Activated naive CD4-positive, alpha-beta T cell treated with Interleukin-2 at 50 U/mL for 16 hours (primary cell): ENCODE results near the gene COL4A2.

Experiments
- DNase-seq: peaks from one replicate; pipeline ENCODE4 v3.0.0-alpha.2; 2020

Gene COL4A2

GRCh38 chr13:110291286-110291685 is 15.8 kb upstream of the COL4A2 start:
- no peak for DNase-seq

- no peak for DNase-seq
Measured at GRCh38 chr13:110293037-110293436, 14.0 kb upstream of the COL4A2 start.

GRCh38 chr13:110293649-110294048 is 13.4 kb upstream of the COL4A2 start:
- DNase-seq, result no peak

- DNase-seq, result no peak
Measured at GRCh38 chr13:110294146-110294545, 12.9 kb upstream of the COL4A2 start.

- no peak for DNase-seq
Measured at GRCh38 chr13:110294622-110295021, 12.5 kb upstream of the COL4A2 start.

- no peak for DNase-seq
Measured at GRCh38 chr13:110297011-110297410, 10.1 kb upstream of the COL4A2 start.

GRCh38 chr13:110297766-110298504 is 9.1 kb upstream of the COL4A2 start:
- DNase-seq, result no peak

- DNase-seq, result no peak
Measured at GRCh38 chr13:110298505-110299282, 8.4 kb upstream of the COL4A2 start.

GRCh38 chr13:110299283-110299840 is 7.7 kb upstream of the COL4A2 start:
- no peak for DNase-seq

GRCh38 chr13:110300090-110300815 is 6.8 kb upstream of the COL4A2 start:
- DNase-seq, result no peak

- DNase-seq, result no peak
Measured at GRCh38 chr13:110301083-110301482, 6.0 kb upstream of the COL4A2 start.

- no peak for DNase-seq
Measured at GRCh38 chr13:110301606-110302553, 5.2 kb upstream of the COL4A2 start.

- DNase-seq, result no peak
Measured at GRCh38 chr13:110302997-110303396, 4.1 kb upstream of the COL4A2 start.

- DNase-seq, result no peak
Measured at GRCh38 chr13:110303644-110304043, 3.4 kb upstream of the COL4A2 start.

- DNase-seq, result no peak
Measured at GRCh38 chr13:110304256-110304655, 2.8 kb upstream of the COL4A2 start.

GRCh38 chr13:110305001-110305400 is 2.1 kb upstream of the COL4A2 start:
- DNase-seq, result no peak

GRCh38 chr13:110305544-110305943 is 1.5 kb upstream of the COL4A2 start:
- DNase-seq, result no peak

GRCh38 chr13:110305949-110306339 is 1.1 kb upstream of the COL4A2 start:
- no peak for DNase-seq

- DNase-seq, result no peak
Measured at GRCh38 chr13:110306340-110306959, 634 bp upstream of the COL4A2 start.

- no peak for DNase-seq
Measured at GRCh38 chr13:110307767-110308655, 927 bp downstream of the COL4A2 start.
